ENCODE measurements around the gene CAMK1. TPM values are rescaled to one million over a fixed set of nuclear protein-coding genes. Genes with fewer than 3 reads are reported as not detected.

CAMK1 gene
- total RNA-seq, 1 experiment from 2014 or later = 9.7 TPM

GRCh38 chr3:9760779-9761505 lies 8.8 kb downstream of the CAMK1 start:
- in situ Hi-C loops (cut with HindIII; ENCODE audit: low pct_unique_long_range_greater_than_20kb, low sequenced_read_pairs) = no loop called here
- Histone ChIP-seq H3K4me1 (ENCODE audit: control insufficient read depth, insufficient read depth, low read length) (no peaks in the 10 kb centered on the region), H3K27ac (ENCODE audit: low read length) (no peak overlapping the region), H3K36me3 (ENCODE audit: control insufficient read depth, insufficient read depth, low read length) (no peaks in the 10 kb centered on the region), H3K9me3 (ENCODE audit: control insufficient read depth, insufficient read depth, low read depth, low read length) (no peaks in the 10 kb centered on the region), H3K27me3 (ENCODE audit: control insufficient read depth, insufficient read depth, low read length) (no peaks in the 10 kb centered on the region), H3K4me3 (ENCODE audit: low read depth in 2 of 2, low read length in 2 of 2) (no peak overlapping the region)
- CTCF ChIA-PET = no interaction called here
- POLR2A ChIA-PET = no interaction called here
- ATAC-seq (no peak), DNase-seq (ENCODE audit: low read depth, low spot score) (no peak)
- intact Hi-C loops (cut with micrococcal nuclease; ENCODE audit: unreplicated experiment) = no loop called here
- BruUV-seq (replicated peaks) = no TSS peak
- TF ChIP-seq CTCF (IDR thresholded peaks at IDR 0.05) = no peak
- TF ChIP-seq, protein P1, sequence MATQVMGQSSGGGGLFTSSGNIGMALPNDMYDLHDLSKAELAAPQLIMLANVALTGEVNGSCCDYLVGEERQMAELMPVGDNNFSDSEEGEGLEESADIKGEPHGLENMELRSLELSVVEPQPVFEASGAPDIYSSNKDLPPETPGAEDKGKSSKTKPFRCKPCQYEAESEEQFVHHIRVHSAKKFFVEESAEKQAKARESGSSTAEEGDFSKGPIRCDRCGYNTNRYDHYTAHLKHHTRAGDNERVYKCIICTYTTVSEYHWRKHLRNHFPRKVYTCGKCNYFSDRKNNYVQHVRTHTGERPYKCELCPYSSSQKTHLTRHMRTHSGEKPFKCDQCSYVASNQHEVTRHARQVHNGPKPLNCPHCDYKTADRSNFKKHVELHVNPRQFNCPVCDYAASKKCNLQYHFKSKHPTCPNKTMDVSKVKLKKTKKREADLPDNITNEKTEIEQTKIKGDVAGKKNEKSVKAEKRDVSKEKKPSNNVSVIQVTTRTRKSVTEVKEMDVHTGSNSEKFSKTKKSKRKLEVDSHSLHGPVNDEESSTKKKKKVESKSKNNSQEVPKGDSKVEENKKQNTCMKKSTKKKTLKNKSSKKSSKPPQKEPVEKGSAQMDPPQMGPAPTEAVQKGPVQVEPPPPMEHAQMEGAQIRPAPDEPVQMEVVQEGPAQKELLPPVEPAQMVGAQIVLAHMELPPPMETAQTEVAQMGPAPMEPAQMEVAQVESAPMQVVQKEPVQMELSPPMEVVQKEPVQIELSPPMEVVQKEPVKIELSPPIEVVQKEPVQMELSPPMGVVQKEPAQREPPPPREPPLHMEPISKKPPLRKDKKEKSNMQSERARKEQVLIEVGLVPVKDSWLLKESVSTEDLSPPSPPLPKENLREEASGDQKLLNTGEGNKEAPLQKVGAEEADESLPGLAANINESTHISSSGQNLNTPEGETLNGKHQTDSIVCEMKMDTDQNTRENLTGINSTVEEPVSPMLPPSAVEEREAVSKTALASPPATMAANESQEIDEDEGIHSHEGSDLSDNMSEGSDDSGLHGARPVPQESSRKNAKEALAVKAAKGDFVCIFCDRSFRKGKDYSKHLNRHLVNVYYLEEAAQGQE (IDR thresholded peaks at IDR 0.05; ENCODE audit: insufficient read depth in 1 of 2, low read depth in 2 of 2, low read length in 1 of 2) = no peak

- in situ Hi-C loops (cut with HindIII; ENCODE audit: low pct_unique_long_range_greater_than_20kb, low sequenced_read_pairs) = no loop called here
- Histone ChIP-seq H3K4me1 (ENCODE audit: control insufficient read depth, insufficient read depth, low read length) (no peaks in the 10 kb centered on the region), H3K9me3 (ENCODE audit: control insufficient read depth, insufficient read depth, low read depth, low read length) (no peaks in the 10 kb centered on the region), H3K27me3 (ENCODE audit: control insufficient read depth, insufficient read depth, low read length) (no peaks in the 10 kb centered on the region), H3K4me3 (ENCODE audit: low read depth in 2 of 2, low read length in 2 of 2) (no peak overlapping the region), H3K36me3 (ENCODE audit: control insufficient read depth, insufficient read depth, low read length) (no peaks in the 10 kb centered on the region), H3K27ac (ENCODE audit: low read length) (no peak overlapping the region)
- no TSS peak for BruUV-seq (replicated peaks)
- DNase-seq (ENCODE audit: low read depth, low spot score) (no peak), ATAC-seq (no peak)
- ChIA-PET CTCF (no interaction called here), POLR2A (no interaction called here)
- intact Hi-C loops (cut with micrococcal nuclease; ENCODE audit: unreplicated experiment) = no loop called here
- no peak for TF ChIP-seq TCF7L2 (IDR thresholded peaks at IDR 0.05; ENCODE audit: low read depth, low read length)
- TF ChIP-seq, protein P1 (IDR thresholded peaks at IDR 0.05; ENCODE audit: insufficient read depth in 1 of 2, low read depth in 2 of 2, low read length in 1 of 2) = no peak
- no peak for TF ChIP-seq CTCF (IDR thresholded peaks at IDR 0.05)
- TF ChIP-seq POLR2AphosphoS5 (IDR thresholded peaks at IDR 0.05; ENCODE audit: low read depth, low read length) = no peak
- TF ChIP-seq SIN3A (IDR thresholded peaks at IDR 0.05; ENCODE audit: borderline replicate concordance, insufficient read depth, low read depth, low read length) = no peak
Measured at GRCh38 chr3:9757427-9757826, 12.3 kb downstream of the CAMK1 start.

Data from Panc1 (cell line).